Mucosa of stomach (tissue), 1 donor: ENCODE results near the gene SOX6.

ENCODE experiments used
- H3K27me3 ChIP-seq: one replicate; pipeline ENCODE4 v1.7.0; 2013; ENCODE audit warnings: mild to moderate bottlenecking, low read length; ENCODE audit not compliant: control insufficient read depth, insufficient read depth
- H3K36me3 ChIP-seq: one replicate; pipeline ENCODE4 v1.7.0; 2013; ENCODE audit warnings: low read length; ENCODE audit not compliant: control insufficient read depth, insufficient read depth
- H3K4me1 ChIP-seq: one replicate; pipeline ENCODE4 v1.7.0; 2013; ENCODE audit warnings: mild to moderate bottlenecking, low read length; ENCODE audit not compliant: control insufficient read depth, insufficient read depth
- H3K4me3 ChIP-seq: one replicate; pipeline ENCODE4 v1.7.0; 2013; ENCODE audit warnings: low read length
- H3K9ac ChIP-seq: one replicate; pipeline ENCODE4 v1.7.0; 2013; ENCODE audit warnings: mild to moderate bottlenecking, low read length, moderate library complexity
- H3K9me3 ChIP-seq: one replicate; pipeline ENCODE4 v1.7.0; 2013; ENCODE audit warnings: mild to moderate bottlenecking, low read length, moderate library complexity; ENCODE audit not compliant: control insufficient read depth
- donor health status: Pancreatic carcinoma.

SOX6 gene

DNA sequence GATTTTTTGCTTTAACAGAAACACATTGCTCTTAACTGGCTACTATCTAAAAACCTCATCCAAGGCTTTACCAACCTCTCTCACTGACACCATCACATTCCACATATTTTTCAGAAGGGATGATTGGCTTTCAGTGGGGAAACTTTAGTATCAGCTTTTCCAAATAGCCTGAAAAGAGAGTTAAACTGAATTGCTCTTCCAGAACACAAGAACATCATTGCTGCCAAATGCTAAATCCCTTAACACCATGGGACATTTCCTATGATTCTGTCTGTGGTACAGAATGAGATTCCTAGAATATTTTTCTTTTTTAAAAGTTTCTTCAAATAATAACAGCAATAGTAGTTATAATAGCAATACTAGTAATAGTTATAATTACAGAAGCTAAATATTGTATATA, 45.4 kb downstream of the SOX6 start:
- H3K36me3 ChIP-seq = no peaks in the 10 kb centered on the region
- H3K9ac ChIP-seq = no peak overlapping the region
- H3K4me3 ChIP-seq = no peak overlapping the region
- no peaks in the 10 kb centered on the region for H3K9me3 ChIP-seq
- H3K4me1 ChIP-seq = no peaks in the 10 kb centered on the region
- no peaks in the 10 kb centered on the region for H3K27me3 ChIP-seq

DNA sequence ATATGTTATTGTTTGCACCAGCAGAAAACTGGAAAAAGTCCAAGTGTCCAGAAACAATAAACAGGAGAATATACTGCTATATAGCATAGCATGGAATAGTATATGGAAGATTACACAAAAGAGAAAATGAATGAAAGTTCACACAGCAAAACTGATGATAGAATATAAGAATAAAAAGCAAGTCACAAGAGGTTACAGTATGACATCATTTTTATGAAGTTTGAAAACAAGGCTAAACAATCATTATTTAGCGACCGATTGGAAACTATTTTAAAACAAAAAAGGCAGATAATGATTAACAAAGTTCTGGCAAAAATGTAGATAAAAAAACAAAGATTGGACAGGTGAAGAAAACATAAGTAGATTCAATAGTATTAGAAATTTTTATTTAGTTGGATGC, 47.1 kb downstream of the SOX6 start:
- Histone ChIP-seq H3K36me3 (no peaks in the 10 kb centered on the region), H3K27me3 (no peaks in the 10 kb centered on the region), H3K9ac (no peak overlapping the region), H3K9me3 (no peaks in the 10 kb centered on the region), H3K4me3 (no peak overlapping the region), H3K4me1 (no peaks in the 10 kb centered on the region)

DNA sequence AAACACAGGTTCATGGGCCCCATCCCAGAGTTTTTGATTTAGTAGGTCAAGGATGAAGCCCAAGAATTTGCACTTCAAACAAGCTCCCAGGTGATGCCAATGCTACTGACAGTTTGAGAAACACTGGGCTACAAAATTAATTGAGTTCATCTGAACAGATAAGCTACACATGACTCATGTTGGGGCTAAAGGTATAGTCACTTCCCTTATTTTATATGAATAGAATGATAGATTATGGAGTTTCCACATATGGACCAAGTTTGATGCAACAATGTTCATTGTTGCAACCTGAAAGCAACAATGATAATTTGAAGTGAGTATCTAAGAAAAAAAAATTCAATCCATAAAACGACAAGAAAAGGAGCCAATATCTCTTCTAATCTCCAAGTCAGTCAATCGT, 54.9 kb downstream of the SOX6 start:
- Histone ChIP-seq H3K36me3 (no peaks in the 10 kb centered on the region), H3K9ac (no peak overlapping the region), H3K4me3 (no peak overlapping the region), H3K9me3 (no peaks in the 10 kb centered on the region), H3K27me3 (peaks cover 4% of the 10 kb centered on the region), H3K4me1 (no peaks in the 10 kb centered on the region)

DNA sequence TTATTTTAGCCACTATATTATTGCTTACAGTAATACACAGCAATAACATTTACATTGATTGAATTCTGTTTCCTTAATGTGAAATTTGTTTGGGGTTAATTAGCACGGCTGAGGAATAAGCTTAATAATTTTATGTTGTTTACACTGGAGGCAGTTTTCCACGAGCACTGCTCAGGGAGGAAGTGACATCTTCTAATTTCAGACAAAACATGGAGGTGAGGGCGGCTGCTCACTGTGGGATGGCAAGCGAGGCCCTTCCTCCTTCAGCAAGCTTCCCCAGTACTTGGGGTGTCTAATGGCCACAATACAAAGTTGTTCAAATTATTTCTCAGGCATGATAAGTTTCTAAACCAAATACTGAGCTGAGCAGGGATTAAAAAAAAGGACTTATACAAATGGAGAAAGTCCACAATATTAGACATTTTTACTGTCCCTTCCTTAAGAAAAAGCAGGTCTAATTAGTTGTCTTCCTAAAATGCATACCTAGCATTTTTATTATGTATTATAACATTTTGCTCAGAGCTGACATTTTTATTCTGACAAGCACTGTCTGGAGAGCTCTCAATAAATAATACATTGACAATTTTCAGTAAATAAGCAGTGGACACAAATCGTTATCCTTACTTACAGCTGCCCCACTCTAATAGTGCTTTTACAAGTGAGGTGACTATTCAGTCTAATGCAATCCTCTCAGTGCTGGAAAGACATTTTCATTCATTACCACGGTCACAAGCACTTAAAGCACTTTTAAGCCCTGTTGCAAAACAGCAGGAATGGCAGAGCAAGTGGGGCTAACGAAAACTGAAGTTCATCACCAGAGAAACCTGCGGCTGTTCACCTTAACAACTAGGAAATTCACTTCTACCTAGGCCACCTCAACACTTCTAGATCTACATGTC, 56.2 kb downstream of the SOX6 start:
- Histone ChIP-seq H3K4me1 (no peaks in the 10 kb centered on the region), H3K9me3 (no peaks in the 10 kb centered on the region), H3K27me3 (peaks cover 10% of the 10 kb centered on the region), H3K9ac (no peak overlapping the region), H3K36me3 (no peaks in the 10 kb centered on the region), H3K4me3 (no peak overlapping the region)

DNA sequence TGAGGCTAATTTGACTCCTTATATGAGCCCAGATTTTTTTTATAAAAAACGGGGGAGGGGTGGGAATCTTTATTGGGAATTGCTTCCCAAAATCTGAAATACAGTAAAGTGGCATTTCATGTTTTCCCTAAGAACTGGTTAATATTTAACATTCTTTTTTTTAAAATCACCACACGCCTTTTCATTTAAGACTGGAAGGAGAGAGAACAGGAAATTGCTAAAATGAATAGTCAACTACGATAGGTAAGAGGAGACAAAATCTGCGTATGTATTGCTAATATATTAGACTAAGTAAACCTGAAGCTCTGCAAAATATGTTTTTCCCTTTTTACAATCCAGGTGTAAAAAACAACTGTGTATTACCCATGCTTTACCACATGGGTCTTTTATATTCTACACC, 57.0 kb downstream of the SOX6 start:
- H3K4me3 ChIP-seq = no peak overlapping the region
- H3K4me1 ChIP-seq = no peaks in the 10 kb centered on the region
- no peaks in the 10 kb centered on the region for H3K36me3 ChIP-seq
- H3K9me3 ChIP-seq = no peaks in the 10 kb centered on the region
- H3K27me3 ChIP-seq = peaks cover 11% of the 10 kb centered on the region
- H3K9ac ChIP-seq = no peak overlapping the region

DNA sequence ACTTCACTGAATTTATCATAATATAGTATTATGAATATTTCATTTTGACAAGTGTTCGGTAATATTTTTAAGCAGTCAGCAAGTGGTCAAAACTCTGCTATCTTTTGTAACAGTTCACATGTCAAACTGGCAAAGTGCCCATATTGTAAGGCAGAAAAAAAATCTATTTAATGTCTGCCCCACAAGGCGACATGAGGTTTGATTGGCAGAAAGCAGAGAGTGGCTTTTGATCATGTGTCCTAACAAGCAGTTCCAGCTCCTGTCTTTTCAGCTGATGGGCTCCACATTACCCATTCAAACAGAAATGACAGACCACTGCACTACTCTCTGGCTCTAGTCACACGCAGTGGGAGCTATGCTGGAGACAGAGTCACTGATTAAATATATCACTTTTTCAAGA, 59.0 kb downstream of the SOX6 start:
- no peak overlapping the region for H3K4me3 ChIP-seq
- no peaks in the 10 kb centered on the region for H3K9me3 ChIP-seq
- peaks cover 12% of the 10 kb centered on the region for H3K4me1 ChIP-seq
- H3K27me3 ChIP-seq = peaks cover 11% of the 10 kb centered on the region
- no peak overlapping the region for H3K9ac ChIP-seq
- no peaks in the 10 kb centered on the region for H3K36me3 ChIP-seq

DNA sequence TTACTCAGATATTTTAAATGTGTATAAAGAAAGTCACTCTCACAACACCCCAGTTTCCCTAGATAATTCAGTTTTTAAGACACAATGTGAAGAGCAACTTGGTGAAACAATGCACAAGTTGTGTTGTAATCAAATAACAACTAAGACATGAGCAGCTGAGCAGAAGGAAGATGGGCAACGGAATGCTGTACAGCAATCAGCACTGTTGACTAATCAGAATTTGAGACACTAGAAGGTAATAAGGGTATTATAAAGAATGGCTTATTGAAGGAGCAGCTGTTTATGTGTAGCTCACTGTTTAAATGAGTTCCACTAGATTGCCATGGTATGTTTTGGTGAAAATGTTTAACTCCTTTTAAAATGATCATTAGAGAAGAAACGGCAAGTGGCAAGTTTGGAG, 60.1 kb downstream of the SOX6 start:
- Histone ChIP-seq H3K9me3 (no peaks in the 10 kb centered on the region), H3K4me3 (no peak overlapping the region), H3K9ac (no peak overlapping the region), H3K36me3 (no peaks in the 10 kb centered on the region), H3K27me3 (peaks cover 11% of the 10 kb centered on the region), H3K4me1 (peaks cover 17% of the 10 kb centered on the region)

DNA sequence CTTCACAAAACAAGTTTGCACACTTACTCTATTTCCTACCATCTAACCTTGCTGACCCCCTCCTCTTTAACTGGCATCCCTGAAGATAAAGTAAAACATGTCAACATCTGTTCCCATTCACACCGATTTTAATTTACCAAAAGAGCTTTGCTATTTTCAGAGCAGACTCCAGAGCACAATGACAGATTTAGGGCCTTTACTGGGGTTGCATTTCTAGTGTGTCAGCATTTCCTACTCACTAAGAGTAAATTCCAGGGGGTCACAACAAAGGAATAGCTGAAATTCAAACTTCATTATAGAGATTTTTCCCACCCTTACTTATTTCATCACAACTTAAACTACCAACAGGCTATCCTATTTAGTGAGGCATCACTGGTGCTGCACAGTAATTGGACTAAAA, 60.8 kb downstream of the SOX6 start:
- H3K36me3 ChIP-seq = no peaks in the 10 kb centered on the region
- peaks cover 17% of the 10 kb centered on the region for H3K4me1 ChIP-seq
- H3K9me3 ChIP-seq = no peaks in the 10 kb centered on the region

DNA sequence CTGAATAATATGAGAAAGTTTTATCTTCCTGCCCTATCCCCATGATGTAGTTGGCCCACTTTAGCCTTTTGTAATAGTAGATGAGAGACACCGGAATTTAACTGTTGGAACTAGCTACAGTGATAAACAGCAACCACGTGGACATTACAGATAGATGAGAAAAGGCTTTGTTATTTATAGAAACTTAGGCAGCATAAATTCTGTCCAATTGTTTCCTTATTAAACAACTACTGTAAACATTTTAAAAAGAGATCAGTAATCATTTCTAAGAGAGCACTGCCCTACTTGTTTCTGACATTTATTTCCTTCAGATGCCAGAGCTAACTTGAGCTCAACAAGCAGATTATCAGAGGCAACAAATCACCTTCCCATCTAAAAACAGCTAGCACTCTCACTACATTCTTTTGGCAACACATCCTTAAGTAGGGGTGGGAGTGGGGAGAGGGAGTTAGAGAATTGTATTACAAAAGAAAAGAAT, 63.1 kb downstream of the SOX6 start:
- peaks cover 11% of the 10 kb centered on the region for H3K27me3 ChIP-seq
- H3K9me3 ChIP-seq = no peaks in the 10 kb centered on the region
- H3K4me1 ChIP-seq = peaks cover 17% of the 10 kb centered on the region
- no peaks in the 10 kb centered on the region for H3K36me3 ChIP-seq
- no peak overlapping the region for H3K4me3 ChIP-seq
- no peak overlapping the region for H3K9ac ChIP-seq

More for the DNA sequence above, 60.8 kb downstream of the SOX6 start:
- Histone ChIP-seq H3K4me3 (no peak overlapping the region), H3K9ac (no peak overlapping the region), H3K27me3 (peaks cover 11% of the 10 kb centered on the region)

DNA sequence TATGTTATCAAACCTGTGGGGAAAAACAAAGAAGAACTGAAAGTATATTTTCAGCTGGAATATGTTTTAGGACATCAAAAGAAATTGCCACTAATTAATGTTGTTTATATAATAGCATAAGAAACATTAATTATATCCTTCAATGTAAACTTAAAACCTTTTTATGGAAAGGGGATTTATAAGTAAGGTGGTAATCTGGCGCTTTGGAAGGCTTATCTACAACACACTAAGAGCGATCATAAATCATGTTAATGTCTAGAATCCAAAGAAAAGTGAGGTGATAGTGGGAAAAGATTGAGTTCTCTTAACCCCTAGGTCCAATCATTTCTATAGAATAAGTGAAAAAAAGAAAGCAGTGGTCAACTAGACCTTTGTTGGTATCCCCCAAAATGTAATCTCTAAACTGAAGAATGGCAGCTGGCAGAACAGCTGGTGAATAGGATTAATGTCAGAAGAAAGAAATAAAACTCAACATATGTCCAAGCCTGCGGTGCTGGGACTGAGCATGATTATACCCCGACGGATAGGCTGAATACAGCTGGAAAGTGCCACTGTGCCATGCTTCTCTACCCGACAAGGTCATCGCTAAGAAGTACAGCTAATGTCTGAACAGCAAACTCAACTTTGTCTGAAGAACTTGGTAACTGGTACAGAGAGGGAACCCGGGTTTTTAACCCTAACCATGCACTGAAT, 64.0 kb downstream of the SOX6 start:
- no peak overlapping the region for H3K4me3 ChIP-seq

DNA sequence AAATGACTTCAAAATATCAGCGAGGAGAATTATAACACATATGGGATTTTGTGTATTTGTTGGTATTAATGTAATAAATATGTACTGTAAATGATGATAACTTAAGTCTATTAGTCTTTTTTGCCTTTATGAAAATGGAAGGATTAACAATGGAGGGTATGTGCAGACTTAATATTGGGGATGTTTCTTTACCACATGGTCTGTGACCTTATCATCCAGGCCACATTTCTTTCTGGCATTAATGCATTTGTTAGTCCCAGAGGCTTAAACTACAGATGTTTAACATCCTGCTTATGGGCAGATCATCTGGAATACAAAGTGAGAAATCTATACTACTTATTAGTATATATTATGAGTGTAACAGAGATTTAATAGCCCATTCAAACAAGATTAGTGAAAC, 64.6 kb downstream of the SOX6 start:
- Histone ChIP-seq H3K36me3 (no peaks in the 10 kb centered on the region), H3K9me3 (no peaks in the 10 kb centered on the region), H3K9ac (no peak overlapping the region), H3K4me1 (peaks cover 17% of the 10 kb centered on the region), H3K4me3 (no peak overlapping the region), H3K27me3 (peaks cover 7% of the 10 kb centered on the region)

More for the DNA sequence above, 64.0 kb downstream of the SOX6 start:
- Histone ChIP-seq H3K9me3 (no peaks in the 10 kb centered on the region), H3K27me3 (peaks cover 7% of the 10 kb centered on the region), H3K4me1 (peaks cover 17% of the 10 kb centered on the region), H3K9ac (no peak overlapping the region), H3K36me3 (no peaks in the 10 kb centered on the region)

DNA sequence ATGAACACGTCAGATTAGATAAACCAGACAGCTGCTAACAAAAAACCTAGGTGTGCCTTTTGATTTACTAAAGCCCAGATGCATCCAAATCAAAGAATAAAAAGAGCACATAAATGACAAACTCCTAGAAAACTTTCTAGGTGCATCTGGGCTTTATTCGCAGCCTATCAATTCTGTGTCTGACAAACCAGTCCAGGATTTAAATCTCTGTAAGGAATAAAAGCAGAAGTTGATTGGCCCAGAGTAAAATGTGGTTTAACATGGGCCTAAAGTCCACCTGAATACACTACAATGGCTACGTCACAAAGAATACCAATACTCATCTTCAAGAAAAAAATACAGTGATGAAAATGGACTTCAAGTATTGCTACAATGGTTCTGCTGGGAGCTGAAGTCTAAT, 66.8 kb downstream of the SOX6 start:
- H3K27me3 ChIP-seq = no peaks in the 10 kb centered on the region
- H3K9me3 ChIP-seq = no peaks in the 10 kb centered on the region
- no peak overlapping the region for H3K4me3 ChIP-seq
- no peak overlapping the region for H3K9ac ChIP-seq
- no peaks in the 10 kb centered on the region for H3K36me3 ChIP-seq
- peaks cover 17% of the 10 kb centered on the region for H3K4me1 ChIP-seq
